GM19438 (cell line): Measurements from ENCODE around the gene SCIN.
"Not testable (repeated sequence)": the region's sequence is repeated elsewhere in the genome, so short reads cannot be mapped to it uniquely, and the experiment has no call there.

ENCODE experiments used
- ATAC-seq: cut with Tn5 transposase; IDR thresholded peaks from one replicate; pipeline ENCODE4 v1.9.1; 2021; ENCODE audit warnings: low read depth; ENCODE audit not compliant: unreplicated experiment

The SCIN gene

GRCh38 chr7:12570534-12571461 is at the start of gene SCIN:
SCIN (plus strand) TSS chr7:12570720; CDS start chr7:12570787, 67 bp downstream.
- no peak for ATAC-seq

- no peak for ATAC-seq
Measured at GRCh38 chr7:12524794-12525386, 45.6 kb upstream of the SCIN start.

GRCh38 chr7:12526693-12527092 is 43.8 kb upstream of the SCIN start:
- not testable (repeated sequence) for ATAC-seq

GRCh38 chr7:12527670-12528069 is 42.9 kb upstream of the SCIN start:
- not testable (repeated sequence) for ATAC-seq

- ATAC-seq: no peak
Measured at GRCh38 chr7:12529971-12530710, 40.4 kb upstream of the SCIN start.

GRCh38 chr7:12531784-12532183 is 38.7 kb upstream of the SCIN start:
- ATAC-seq: no peak

GRCh38 chr7:12534046-12534445 is 36.5 kb upstream of the SCIN start:
- ATAC-seq: no peak

- ATAC-seq: no peak
Measured at GRCh38 chr7:12539681-12540080, 30.8 kb upstream of the SCIN start.

GRCh38 chr7:12540850-12541249 is 29.7 kb upstream of the SCIN start:
- no peak for ATAC-seq

- ATAC-seq: no peak
Measured at GRCh38 chr7:12543586-12543985, 26.9 kb upstream of the SCIN start.

- no peak for ATAC-seq
Measured at GRCh38 chr7:12549106-12549505, 21.4 kb upstream of the SCIN start.

- no peak for ATAC-seq
Measured at GRCh38 chr7:12550956-12551355, 19.6 kb upstream of the SCIN start.

GRCh38 chr7:12552876-12553275 is 17.6 kb upstream of the SCIN start:
- ATAC-seq: no peak

GRCh38 chr7:12553416-12553815 is 17.1 kb upstream of the SCIN start:
- no peak for ATAC-seq

- ATAC-seq: no peak
Measured at GRCh38 chr7:12554351-12554750, 16.2 kb upstream of the SCIN start.

GRCh38 chr7:12554872-12555271 is 15.6 kb upstream of the SCIN start:
- ATAC-seq: no peak

GRCh38 chr7:12555695-12556094 is 14.8 kb upstream of the SCIN start:
- not testable (repeated sequence) for ATAC-seq

- not testable (repeated sequence) for ATAC-seq
Measured at GRCh38 chr7:12556139-12556792, 14.3 kb upstream of the SCIN start.

- no peak for ATAC-seq
Measured at GRCh38 chr7:12557282-12557681, 13.2 kb upstream of the SCIN start.

GRCh38 chr7:12564996-12565764 is 5.3 kb upstream of the SCIN start:
- ATAC-seq: no peak
